Adipocyte (in vitro differentiated cells): ENCODE results near the gene CFD.

Source experiments
- DNase-seq: peaks from one replicate; pipeline ENCODE4 v3.0.0-alpha.2; 2015; ENCODE audit warnings: low read depth
- H3K27me3 ChIP-seq: replicated peaks from 2 replicates; pipeline ENCODE4 v1.7.0; 2013; ENCODE audit warnings: mild to moderate bottlenecking, low read length, moderate library complexity; ENCODE audit not compliant: control insufficient read depth, insufficient read depth
- H3K36me3 ChIP-seq: 2 replicates; pipeline ENCODE4 v1.7.0; 2013; ENCODE audit warnings: low read length, mild to moderate bottlenecking, moderate library complexity; ENCODE audit not compliant: control insufficient read depth, insufficient read depth, severe bottlenecking
- H3K4me1 ChIP-seq: 2 replicates; pipeline ENCODE4 v1.7.0; 2013; ENCODE audit warnings: mild to moderate bottlenecking, low read length, moderate library complexity; ENCODE audit not compliant: control insufficient read depth, insufficient read depth
- H3K4me3 ChIP-seq: 2 replicates; pipeline ENCODE4 v1.7.0; 2013; ENCODE audit warnings: mild to moderate bottlenecking, low read length, moderate library complexity
- H3K9ac ChIP-seq: 2 replicates; pipeline ENCODE4 v1.7.0; 2013; ENCODE audit warnings: mild to moderate bottlenecking, low read length, moderate library complexity
- H3K9me3 ChIP-seq: 2 replicates; pipeline ENCODE4 v1.7.0; 2013; ENCODE audit warnings: mild to moderate bottlenecking, low read length, moderate library complexity; ENCODE audit not compliant: control insufficient read depth

Gene CFD

GRCh38 chr19:899336-900042 lies 40.0 kb downstream of the CFD start:
- Histone ChIP-seq H3K9me3 (no peaks in the 10 kb centered on the region), H3K4me1 (no peaks in the 10 kb centered on the region), H3K36me3 (no peaks in the 10 kb centered on the region), H3K4me3 (no peak overlapping the region), H3K9ac (no peak overlapping the region), H3K27me3 (no peaks in the 10 kb centered on the region)
- no peak for DNase-seq

- Histone ChIP-seq H3K36me3 (no peaks in the 10 kb centered on the region), H3K4me3 (no peak overlapping the region), H3K4me1 (no peaks in the 10 kb centered on the region), H3K27me3 (no peaks in the 10 kb centered on the region), H3K9ac (no peak overlapping the region), H3K9me3 (no peaks in the 10 kb centered on the region)
- DNase-seq = no peak
Observed at GRCh38 chr19:900043-900301, 40.5 kb downstream of the CFD start.

- H3K27me3 ChIP-seq = no peaks in the 10 kb centered on the region
- H3K36me3 ChIP-seq = no peaks in the 10 kb centered on the region
- no peak overlapping the region for H3K4me3 ChIP-seq
- no peak overlapping the region for H3K9ac ChIP-seq
- H3K4me1 ChIP-seq = no peaks in the 10 kb centered on the region
- no peak for DNase-seq
- no peaks in the 10 kb centered on the region for H3K9me3 ChIP-seq
Observed at GRCh38 chr19:900302-901111, 41.0 kb downstream of the CFD start.

- no peak for DNase-seq
- Histone ChIP-seq H3K9me3 (no peaks in the 10 kb centered on the region), H3K36me3 (no peaks in the 10 kb centered on the region), H3K4me1 (no peaks in the 10 kb centered on the region), H3K4me3 (no peak overlapping the region), H3K9ac (no peak overlapping the region), H3K27me3 (no peaks in the 10 kb centered on the region)
Observed at GRCh38 chr19:901216-902092, 42.0 kb downstream of the CFD start.

- no peak for DNase-seq
Observed at GRCh38 chr19:902093-902370, 42.6 kb downstream of the CFD start.

GRCh38 chr19:902446-903226 lies 43.2 kb downstream of the CFD start:
- Histone ChIP-seq H3K4me3 (no peak overlapping the region), H3K9me3 (no peaks in the 10 kb centered on the region), H3K27me3 (no peaks in the 10 kb centered on the region), H3K36me3 (no peaks in the 10 kb centered on the region), H3K9ac (no peak overlapping the region), H3K4me1 (no peaks in the 10 kb centered on the region)
- DNase-seq = no peak

More at GRCh38 chr19:902093-902370, 42.6 kb downstream of the CFD start:
- Histone ChIP-seq H3K9me3 (no peaks in the 10 kb centered on the region), H3K9ac (no peak overlapping the region), H3K4me1 (no peaks in the 10 kb centered on the region), H3K4me3 (no peak overlapping the region), H3K36me3 (no peaks in the 10 kb centered on the region), H3K27me3 (no peaks in the 10 kb centered on the region)

GRCh38 chr19:903266-903797 lies 43.9 kb downstream of the CFD start:
- no peak overlapping the region for H3K4me3 ChIP-seq
- no peaks in the 10 kb centered on the region for H3K36me3 ChIP-seq
- H3K9me3 ChIP-seq = no peaks in the 10 kb centered on the region
- H3K9ac ChIP-seq = no peak overlapping the region
- no peaks in the 10 kb centered on the region for H3K27me3 ChIP-seq
- no peaks in the 10 kb centered on the region for H3K4me1 ChIP-seq
- no peak for DNase-seq

GRCh38 chr19:904545-904944 lies 45.1 kb downstream of the CFD start:
- H3K4me1 ChIP-seq = no peaks in the 10 kb centered on the region
- no peaks in the 10 kb centered on the region for H3K9me3 ChIP-seq
- H3K4me3 ChIP-seq = no peak overlapping the region
- no peaks in the 10 kb centered on the region for H3K36me3 ChIP-seq
- no peaks in the 10 kb centered on the region for H3K27me3 ChIP-seq
- no peak for DNase-seq
- H3K9ac ChIP-seq = no peak overlapping the region

GRCh38 chr19:906480-906879 lies 47.0 kb downstream of the CFD start:
- Histone ChIP-seq H3K27me3 (no peaks in the 10 kb centered on the region), H3K36me3 (no peaks in the 10 kb centered on the region), H3K9me3 (no peaks in the 10 kb centered on the region), H3K9ac (no peak overlapping the region), H3K4me3 (no peak overlapping the region), H3K4me1 (no peaks in the 10 kb centered on the region)
- DNase-seq = no peak

GRCh38 chr19:907183-907853 lies 47.9 kb downstream of the CFD start:
- Histone ChIP-seq H3K36me3 (no peaks in the 10 kb centered on the region), H3K9ac (no peak overlapping the region), H3K27me3 (no peaks in the 10 kb centered on the region), H3K4me1 (no peaks in the 10 kb centered on the region), H3K9me3 (no peaks in the 10 kb centered on the region), H3K4me3 (no peak overlapping the region)
- no peak for DNase-seq
